Thoracic aorta (tissue), 2 donors: Measurements from ENCODE around the gene ABCC3. TPM values are rescaled to one million over a fixed set of nuclear protein-coding genes. Genes with fewer than 3 reads are reported as not detected.

Source experiments
- ATAC-seq: fragments of 150-250 bp; one replicate; pipeline ENCODE4 v1.8.0; 2017; ENCODE audit warnings: low read depth; ENCODE audit not compliant: insufficient number of reproducible peaks, low FRiP score
- DNase-seq: peaks from one replicate; pipeline ENCODE4 v3.0.0-alpha.2; 2020; ENCODE audit warnings: low spot score
- H3K27ac ChIP-seq, 2 donors: fragments of 200-600 bp; sonication (generic); 1 replicate in 1 of 2; 2 replicates in 1 of 2; pipeline ENCODE4 v1.5.1; 2016; ENCODE audit warnings: mild to moderate bottlenecking in 2 of 2, moderate library complexity in 2 of 2
- H3K27me3 ChIP-seq: fragments of 200-600 bp; sonication (generic); replicated peaks from 2 replicates; pipeline ENCODE4 v1.6.0; 2016; ENCODE audit warnings: mild to moderate bottlenecking; ENCODE audit not compliant: insufficient read depth
- H3K36me3 ChIP-seq: fragments of 200-600 bp; sonication (generic); one replicate; pipeline ENCODE4 v1.5.1; 2016
- H3K4me1 ChIP-seq, 2 donors: fragments of 200-600 bp; sonication (generic); 1 replicate in 1 of 2; 2 replicates in 1 of 2; pipeline versions ENCODE4 v1.5.1 to v1.6.0; 2016; ENCODE audit warnings: low read depth in 2 of 2, mild to moderate bottlenecking in 1 of 2; ENCODE audit not compliant: control insufficient read depth in 1 of 2
- H3K4me3 ChIP-seq: fragments of 200-600 bp; sonication (generic); 2 replicates; pipeline ENCODE4 v1.5.1; 2016; ENCODE audit warnings: mild to moderate bottlenecking
- H3K9me3 ChIP-seq: fragments of 200-600 bp; sonication (generic); 2 replicates; pipeline ENCODE4 v1.5.1; 2016
- CTCF ChIP-seq: fragments of 200-600 bp; sonication (generic); IDR thresholded peaks from one replicate; pipeline ENCODE4 v1.5.1; 2019; ENCODE audit warnings: antibody characterized with exemption
- total RNA-seq, 2 donors: library from RNA; depleted of rRNA; stranded (reverse); fragments of >200 nt; gene quantifications; one replicate each; pipeline versions ENCODE4 v1.1.0 to v1.2.3, GENCODE V29; 2016

Gene ABCC3
- total RNA-seq, 2 donors from 2014 or later: 72.7 to 143 TPM

GRCh38 chr17:50696365-50696879 is 61.7 kb downstream of the ABCC3 start:
- Histone ChIP-seq H3K4me1 (peaks cover 24 to 35% of the 10 kb centered on the region in 2 donors), H3K27me3 (no peaks in the 10 kb centered on the region), H3K36me3 (peaks cover 34% of the 10 kb centered on the region), H3K9me3 (no peaks in the 10 kb centered on the region), H3K4me3 (no peak overlapping the region), H3K27ac (no peak overlapping the region)
- TF ChIP-seq CTCF: no peak
- DNase-seq (no peak), ATAC-seq (no peak)

GRCh38 chr17:50697062-50697461 is 62.4 kb downstream of the ABCC3 start:
- no peak for TF ChIP-seq CTCF
- no peak overlapping the region for H3K27ac ChIP-seq
- DNase-seq (no peak), ATAC-seq (no peak)
- no peak overlapping the region for H3K4me3 ChIP-seq
- H3K36me3 ChIP-seq: peaks cover 34% of the 10 kb centered on the region
- no peaks in the 10 kb centered on the region for H3K9me3 ChIP-seq
- peaks cover 23 to 28% of the 10 kb centered on the region in 2 donors for H3K4me1 ChIP-seq
- no peaks in the 10 kb centered on the region for H3K27me3 ChIP-seq

- no peak for DNase-seq
- no peak for TF ChIP-seq CTCF
- H3K4me3 ChIP-seq: no peak overlapping the region
- no peak for ATAC-seq
- no peak overlapping the region for H3K27ac ChIP-seq
- peaks cover 34% of the 10 kb centered on the region for H3K36me3 ChIP-seq
- H3K9me3 ChIP-seq: no peaks in the 10 kb centered on the region
- no peaks in the 10 kb centered on the region for H3K27me3 ChIP-seq
- peaks cover 16 to 21% of the 10 kb centered on the region in 2 donors for H3K4me1 ChIP-seq
Observed at GRCh38 chr17:50697663-50698272, 63.1 kb downstream of the ABCC3 start.

- H3K36me3 ChIP-seq: peaks cover 37% of the 10 kb centered on the region
- H3K4me3 ChIP-seq: no peak overlapping the region
- no peak overlapping the region for H3K27ac ChIP-seq
- ATAC-seq (no peak), DNase-seq (no peak)
- no peaks in the 10 kb centered on the region for H3K9me3 ChIP-seq
- H3K4me1 ChIP-seq: peaks cover 5 to 19% of the 10 kb centered on the region in 2 donors
- H3K27me3 ChIP-seq: no peaks in the 10 kb centered on the region
- TF ChIP-seq CTCF: no peak
Observed at GRCh38 chr17:50699410-50699809, 64.7 kb downstream of the ABCC3 start.

GRCh38 chr17:50703162-50703561 is 68.5 kb downstream of the ABCC3 start:
- DNase-seq (no peak), ATAC-seq (no peak)
- Histone ChIP-seq H3K36me3 (peaks cover 12% of the 10 kb centered on the region), H3K9me3 (no peaks in the 10 kb centered on the region), H3K4me3 (no peak overlapping the region), H3K4me1 (peaks cover 3 to 43% of the 10 kb centered on the region in 2 donors), H3K27me3 (no peaks in the 10 kb centered on the region), H3K27ac (no peak overlapping the region)
- no peak for TF ChIP-seq CTCF
